ENCODE results near the gene RPS15. TPM values are rescaled to one million over a fixed set of nuclear protein-coding genes. Genes with fewer than 3 reads are reported as not detected.
A peak's percentile ranks its signal among the peaks of the same experiment; 100 is the strongest.

RPS15 gene
- total RNA-seq, 4 donors from 2014 or later = 1,802 to 3,909 (median 2,793) TPM

GRCh38 chr19:1470305-1471009, 32.3 kb downstream of the RPS15 start:
- 1% methylated on average over 28 of the region's 67 CpGs for WGBS
- Histone ChIP-seq H3K36me3 (peaks cover under 1% of the 10 kb centered on the region), H3K27me3 (peaks cover 86% of the 10 kb centered on the region), H3K27ac (no peak overlapping the region), H3K4me1 (peaks cover 77% of the 10 kb centered on the region), H3K9me3 (no peaks in the 10 kb centered on the region), H3K4me3 (peak overlapping the region; percentile 51)
- TF ChIP-seq POLR2AphosphoS5 (IDR thresholded peaks at IDR 0.05) (no peak), EP300 (IDR thresholded peaks at IDR 0.05) (no peak), POLR2A (IDR thresholded peaks at IDR 0.05) (no peak)
- TF ChIP-seq, protein P1, sequence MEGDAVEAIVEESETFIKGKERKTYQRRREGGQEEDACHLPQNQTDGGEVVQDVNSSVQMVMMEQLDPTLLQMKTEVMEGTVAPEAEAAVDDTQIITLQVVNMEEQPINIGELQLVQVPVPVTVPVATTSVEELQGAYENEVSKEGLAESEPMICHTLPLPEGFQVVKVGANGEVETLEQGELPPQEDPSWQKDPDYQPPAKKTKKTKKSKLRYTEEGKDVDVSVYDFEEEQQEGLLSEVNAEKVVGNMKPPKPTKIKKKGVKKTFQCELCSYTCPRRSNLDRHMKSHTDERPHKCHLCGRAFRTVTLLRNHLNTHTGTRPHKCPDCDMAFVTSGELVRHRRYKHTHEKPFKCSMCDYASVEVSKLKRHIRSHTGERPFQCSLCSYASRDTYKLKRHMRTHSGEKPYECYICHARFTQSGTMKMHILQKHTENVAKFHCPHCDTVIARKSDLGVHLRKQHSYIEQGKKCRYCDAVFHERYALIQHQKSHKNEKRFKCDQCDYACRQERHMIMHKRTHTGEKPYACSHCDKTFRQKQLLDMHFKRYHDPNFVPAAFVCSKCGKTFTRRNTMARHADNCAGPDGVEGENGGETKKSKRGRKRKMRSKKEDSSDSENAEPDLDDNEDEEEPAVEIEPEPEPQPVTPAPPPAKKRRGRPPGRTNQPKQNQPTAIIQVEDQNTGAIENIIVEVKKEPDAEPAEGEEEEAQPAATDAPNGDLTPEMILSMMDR (IDR thresholded peaks at IDR 0.05) = no peak
- no peak for DNase-seq (ENCODE audit: low spot score in 2 of 2)

DNA sequence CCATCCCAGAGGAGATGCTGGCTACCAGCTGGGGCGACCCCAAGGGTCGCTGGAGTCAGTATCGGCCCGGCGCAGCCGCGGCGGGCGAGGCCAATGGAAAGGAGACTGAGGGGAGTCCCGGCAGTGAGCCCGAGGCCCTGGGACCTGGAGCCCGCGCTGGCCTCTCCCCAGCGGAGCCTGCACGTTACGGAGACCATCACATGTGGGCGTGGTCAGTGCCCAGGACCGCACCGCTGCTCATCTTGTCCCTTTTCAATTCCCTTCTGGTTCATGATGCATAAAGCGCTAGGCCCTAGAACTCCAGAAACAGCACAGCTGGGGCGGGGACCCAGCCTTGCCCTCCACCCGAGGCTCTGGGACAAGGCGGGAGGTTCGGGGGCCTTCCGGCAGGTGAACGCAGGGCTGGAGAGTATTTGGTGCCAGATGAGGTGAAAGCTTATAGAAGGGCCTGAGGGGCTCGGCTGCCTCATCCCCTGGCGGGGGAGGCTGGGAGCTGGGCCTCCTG, 32.9 kb downstream of the RPS15 start:
- peak overlapping the region; percentile 51 for H3K4me3 ChIP-seq
- H3K27me3 ChIP-seq = peaks cover 80% of the 10 kb centered on the region
- H3K4me1 ChIP-seq = peaks cover 71% of the 10 kb centered on the region
- 3% methylated on average over 25 of the region's 28 CpGs for WGBS
- H3K27ac ChIP-seq = no peak overlapping the region
- no peaks in the 10 kb centered on the region for H3K9me3 ChIP-seq
- peaks cover 7% of the 10 kb centered on the region for H3K36me3 ChIP-seq
- no peak for DNase-seq (ENCODE audit: low spot score in 2 of 2)
- TF ChIP-seq POLR2A (IDR thresholded peaks at IDR 0.05) = no peak
- no peak for TF ChIP-seq POLR2AphosphoS5 (IDR thresholded peaks at IDR 0.05)
- TF ChIP-seq, protein P1 (IDR thresholded peaks at IDR 0.05) = no peak
- TF ChIP-seq EP300 (IDR thresholded peaks at IDR 0.05) = no peak

DNA sequence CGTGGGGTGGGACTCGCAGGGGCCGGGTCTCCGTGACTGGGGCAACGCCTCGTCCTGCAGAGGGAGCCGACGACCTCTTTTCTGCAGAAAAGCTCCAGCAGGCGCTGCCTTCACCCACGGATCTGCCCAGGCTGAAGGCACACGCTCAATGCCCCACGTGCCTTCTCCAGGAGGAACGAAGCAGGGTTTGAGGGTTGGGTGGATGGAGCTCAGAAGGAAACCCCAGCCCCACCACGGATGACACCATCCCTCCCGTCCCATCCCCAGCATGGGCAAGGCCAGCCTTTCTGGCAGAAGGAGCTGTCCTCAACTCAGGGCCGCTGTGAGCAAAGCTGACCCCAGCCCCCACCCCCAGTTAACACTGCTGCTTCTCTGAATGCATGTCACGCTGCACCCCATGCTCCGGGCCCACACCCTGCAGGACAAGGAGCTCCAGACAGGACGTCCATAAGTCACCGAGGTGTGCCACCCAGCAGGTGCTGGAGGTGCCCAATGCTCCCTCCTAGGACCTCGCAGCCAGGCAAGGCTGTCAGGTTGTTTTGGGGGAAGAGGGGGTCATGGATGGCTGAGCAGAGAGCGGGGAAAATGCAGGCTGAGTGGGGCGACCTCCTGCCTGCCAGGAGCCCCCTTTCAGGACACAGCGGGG, 33.4 kb downstream of the RPS15 start:
- WGBS = no CpG with 5 or more reads among the region's 24 CpGs
- TF ChIP-seq POLR2AphosphoS5 (IDR thresholded peaks at IDR 0.05) (no peak), POLR2A (IDR thresholded peaks at IDR 0.05) (no peak), EP300 (IDR thresholded peaks at IDR 0.05) (no peak)
- TF ChIP-seq, protein P1 (IDR thresholded peaks at IDR 0.05) = no peak
- no peak for DNase-seq (ENCODE audit: low spot score in 2 of 2)

GRCh38 chr19:1472231-1473084, 34.3 kb downstream of the RPS15 start:
- peaks cover 66% of the 10 kb centered on the region for H3K27me3 ChIP-seq

More for the DNA sequence above, 33.4 kb downstream of the RPS15 start:
- Histone ChIP-seq H3K27ac (no peak overlapping the region), H3K9me3 (no peaks in the 10 kb centered on the region), H3K4me1 (peaks cover 65% of the 10 kb centered on the region), H3K27me3 (peaks cover 74% of the 10 kb centered on the region), H3K4me3 (peak overlapping the region; percentile 51), H3K36me3 (peaks cover 9% of the 10 kb centered on the region)

More at GRCh38 chr19:1472231-1473084, 34.3 kb downstream of the RPS15 start:
- Histone ChIP-seq H3K9me3 (no peaks in the 10 kb centered on the region), H3K4me1 (peaks cover 61% of the 10 kb centered on the region), H3K4me3 (no peak overlapping the region), H3K36me3 (peaks cover 9% of the 10 kb centered on the region), H3K27ac (no peak overlapping the region)
- WGBS = 43% methylated on average over 24 of the region's 44 CpGs
- TF ChIP-seq POLR2AphosphoS5 (IDR thresholded peaks at IDR 0.05) = no peak
- TF ChIP-seq, protein P1 (IDR thresholded peaks at IDR 0.05) = no peak
- TF ChIP-seq POLR2A (IDR thresholded peaks at IDR 0.05) = no peak
- TF ChIP-seq EP300 (IDR thresholded peaks at IDR 0.05) = no peak
- DNase-seq (ENCODE audit: low spot score in 2 of 2) = no peak
